D721Med (cell line): ENCODE results near the gene KMT2C.

ENCODE experiments used
- DNase-seq: peaks from one replicate; pipeline ENCODE4 v3.0.0; 2011; ENCODE audit warnings: low spot score; ENCODE audit not compliant: insufficient read length
- FAIRE-seq: peaks from 2 replicates; lab custom pipeline; 2011; peaks lifted over from hg19 to GRCh38; lab: Jason Lieb, UNC
- CTCF ChIP-seq: IDR thresholded peaks from 2 replicates; pipeline ENCODE4 v1.5.1; 2012; ENCODE audit warnings: mild to moderate bottlenecking, control low read depth; ENCODE audit not compliant: insufficient read depth; ENCODE audit errors: missing control alignments

Gene KMT2C

DNA sequence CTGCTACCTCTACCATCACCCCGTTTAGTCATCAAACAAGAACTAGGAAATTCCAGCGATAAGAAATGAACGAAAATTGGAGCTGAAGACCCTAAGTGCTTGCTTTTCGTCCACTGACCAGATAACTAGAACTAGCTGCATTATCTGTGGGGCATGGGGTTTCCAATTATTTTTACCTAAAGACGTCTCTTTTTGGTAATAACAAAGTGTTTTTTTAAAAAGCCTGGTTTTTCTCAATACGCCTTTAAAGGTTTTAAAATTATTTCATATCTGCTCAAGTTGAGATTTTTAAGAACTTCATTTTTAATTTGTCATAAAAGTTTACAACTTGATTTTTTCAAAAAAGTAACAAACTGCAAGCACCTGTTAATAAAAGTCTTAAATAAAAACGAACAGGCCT is 306.1 kb downstream of the KMT2C start:
- no peak for TF ChIP-seq CTCF
- FAIRE-seq (no peak), DNase-seq (no peak)

GRCh38 chr7:152128741-152129461 is 306.9 kb downstream of the KMT2C start:
- FAIRE-seq (no peak), DNase-seq (no peak)
- no peak for TF ChIP-seq CTCF

GRCh38 chr7:152128252-152128651 is 307.6 kb downstream of the KMT2C start:
- TF ChIP-seq CTCF, result no peak
- FAIRE-seq, result no peak

GRCh38 chr7:152127229-152127628 is 308.6 kb downstream of the KMT2C start:
- DNase-seq (no peak), FAIRE-seq (no peak)
- no peak for TF ChIP-seq CTCF

More at GRCh38 chr7:152128252-152128651, 307.6 kb downstream of the KMT2C start:
- no peak for DNase-seq

DNA sequence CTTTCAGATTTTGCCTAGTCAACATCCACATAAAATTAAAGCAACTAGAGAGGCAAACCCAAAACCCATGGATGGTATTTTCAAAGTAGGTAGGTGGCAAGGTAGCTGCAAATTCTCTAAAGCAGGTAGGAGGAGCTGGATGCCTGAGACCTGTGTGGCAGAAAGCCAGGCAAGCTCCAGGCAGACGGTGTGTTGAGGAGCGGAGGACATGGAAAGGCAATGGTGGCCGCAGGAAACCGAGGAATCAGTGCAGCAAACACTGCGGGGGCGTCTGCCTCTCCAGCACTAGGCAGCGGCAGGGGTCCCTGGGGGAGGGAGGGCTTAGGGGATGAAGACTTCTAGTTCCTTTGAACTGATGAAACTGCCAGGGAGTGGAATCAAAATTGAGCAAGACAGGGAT is 309.1 kb downstream of the KMT2C start:
- no peak for TF ChIP-seq CTCF
- DNase-seq, result no peak
- FAIRE-seq, result no peak

DNA sequence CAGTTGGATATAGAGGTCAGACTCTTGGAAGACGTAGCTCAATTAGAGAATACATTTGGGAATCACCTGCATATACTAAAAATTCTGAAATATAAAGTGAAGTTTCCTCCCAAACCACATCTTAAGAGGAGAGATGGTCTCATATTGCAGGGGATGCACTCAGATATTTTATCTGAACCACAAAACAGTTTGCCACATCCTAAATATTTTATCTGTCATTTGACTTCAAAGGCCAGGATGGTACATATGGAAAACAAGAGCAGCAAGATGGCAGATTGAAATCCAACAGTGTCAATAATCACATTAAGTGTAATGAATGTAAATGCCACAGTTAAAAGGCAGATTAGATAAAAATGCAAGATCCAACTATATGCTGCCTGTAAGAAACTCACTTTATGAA is 313.3 kb downstream of the KMT2C start:
- DNase-seq (no peak), FAIRE-seq (no peak)
- TF ChIP-seq CTCF, result no peak

DNA sequence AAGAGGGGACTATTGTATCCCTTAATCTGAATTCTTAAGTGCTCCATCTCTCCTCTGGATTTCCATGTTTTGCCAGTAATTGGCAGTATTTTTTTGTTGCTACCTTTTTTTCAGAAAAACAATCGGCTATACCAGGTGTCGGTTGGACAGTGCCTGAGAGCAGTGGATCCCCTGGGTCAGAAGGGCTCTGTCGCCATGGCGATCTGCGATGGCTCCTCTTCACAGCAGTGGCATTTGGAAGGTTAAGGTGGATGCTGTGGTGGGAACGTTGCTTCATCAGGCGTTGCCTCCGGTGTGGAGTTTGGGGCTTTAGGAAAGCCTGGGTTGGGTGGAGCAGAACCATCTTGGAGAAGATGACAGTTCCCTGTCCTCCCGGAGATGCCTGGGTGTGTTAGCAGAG is 314.4 kb downstream of the KMT2C start:
- no peak for FAIRE-seq
- DNase-seq, result no peak

More for the DNA sequence above, 314.4 kb downstream of the KMT2C start:
- TF ChIP-seq CTCF, result no peak
